MM.1S (cell line): ENCODE data around the gene SDCCAG8.

ENCODE experiments used
- DNase-seq: peaks from one replicate; pipeline ENCODE4 v3.0.0-alpha.2; 2015
- H2AFZ ChIP-seq: fragments of 300-600 bp; sonication (generic); 2 replicates; pipeline ENCODE4 v1.6.0; 2016; ENCODE audit warnings: antibody characterized with exemption, low read length
- H3F3A ChIP-seq: fragments of 300-600 bp; sonication (generic); 2 replicates; pipeline ENCODE4 v1.6.1; 2016; ENCODE audit warnings: mild to moderate bottlenecking, antibody characterized with exemption, low read length, moderate library complexity, mixed read lengths; ENCODE audit not compliant: insufficient read depth
- H3K27ac ChIP-seq: fragments of 300-600 bp; sonication (generic); 2 replicates; pipeline ENCODE4 v1.5.1; 2016; ENCODE audit warnings: mild to moderate bottlenecking, low read length
- H3K27me3 ChIP-seq: fragments of 300-600 bp; sonication (generic); replicated peaks from 2 replicates; pipeline ENCODE4 v1.6.0; 2016; ENCODE audit warnings: low read length; ENCODE audit not compliant: insufficient read depth
- H3K36me3 ChIP-seq: fragments of 300-600 bp; sonication (generic); replicated peaks from 2 replicates; pipeline ENCODE4 v1.6.1; 2016; ENCODE audit warnings: mild to moderate bottlenecking, low read length, mixed read lengths; ENCODE audit not compliant: insufficient read depth
- H3K4me1 ChIP-seq: fragments of 300-600 bp; sonication (generic); 2 replicates; pipeline ENCODE4 v1.6.1; 2016; ENCODE audit warnings: low read length, mixed read lengths
- H3K4me2 ChIP-seq: fragments of 300-600 bp; sonication (generic); 2 replicates; pipeline ENCODE4 v1.6.0; 2016; ENCODE audit warnings: low read depth, low read length
- H3K4me3 ChIP-seq: fragments of 300-600 bp; sonication (generic); 2 replicates; pipeline ENCODE4 v1.5.1; 2016; ENCODE audit warnings: low read length, mixed read lengths
- H3K79me2 ChIP-seq: fragments of 300-600 bp; sonication (generic); 2 replicates; pipeline ENCODE4 v1.6.1; 2016; ENCODE audit warnings: mixed run types, low read length, mixed read lengths
- H3K9ac ChIP-seq: fragments of 300-600 bp; sonication (generic); 2 replicates; pipeline ENCODE4 v1.6.1; 2016; ENCODE audit warnings: low read length, mixed read lengths
- H3K9me2 ChIP-seq: fragments of 300-600 bp; sonication (generic); replicated peaks from 2 replicates; pipeline ENCODE4 v1.6.1; 2016; ENCODE audit warnings: mild to moderate bottlenecking, low read length, mixed read lengths; ENCODE audit not compliant: insufficient read depth
- H3K9me3 ChIP-seq: fragments of 300-600 bp; sonication (generic); replicated peaks from 2 replicates; pipeline ENCODE4 v1.6.1; 2016; ENCODE audit warnings: mild to moderate bottlenecking, low read length, mixed read lengths; ENCODE audit not compliant: insufficient read depth
- H4K20me1 ChIP-seq: fragments of 300-600 bp; sonication (generic); 2 replicates; pipeline ENCODE4 v1.6.1; 2016; ENCODE audit warnings: mild to moderate bottlenecking, low read length, moderate library complexity, mixed read lengths; ENCODE audit not compliant: insufficient read depth
- EZH2 ChIP-seq: fragments of 300-600 bp; sonication (generic); optimal IDR thresholded peaks from 2 replicates; pipeline ENCODE3; 2017; ENCODE audit warnings: low read depth, mild to moderate bottlenecking, antibody characterized with exemption, low read length, mixed read lengths
- EZH2phosphoT487 ChIP-seq: fragments of 300-600 bp; sonication (generic); IDR thresholded peaks from 2 replicates; pipeline ENCODE4 v1.6.1; 2018; ENCODE audit warnings: antibody characterized with exemption, low read length
- TF ChIP-seq, protein P1 (sequence below): fragments of 300-600 bp; sonication (generic); IDR thresholded peaks from 2 replicates; pipeline ENCODE4 v1.5.1; 2016; ENCODE audit warnings: antibody characterized with exemption, low read length, mixed read lengths

Gene SDCCAG8

DNA sequence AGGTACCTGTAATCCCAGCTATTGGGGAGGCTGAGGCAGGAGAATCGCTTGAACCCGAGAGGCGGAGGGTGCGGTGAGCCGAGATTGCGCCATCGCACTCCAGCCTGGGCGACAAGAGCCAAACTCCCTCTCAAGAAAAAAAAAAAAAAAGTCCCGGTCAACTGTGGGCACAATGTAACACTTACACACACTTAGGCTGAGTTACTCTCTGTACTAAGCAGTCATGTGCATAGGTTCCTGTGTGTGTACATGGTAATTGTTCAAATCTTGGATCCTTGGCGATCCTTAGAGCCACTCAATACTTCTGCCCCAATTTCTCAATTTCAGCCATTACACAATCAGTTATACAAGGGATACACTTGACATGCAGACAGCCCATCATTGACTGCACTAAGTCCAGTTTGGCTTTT is 11.6 kb downstream of the SDCCAG8 start:
- no peaks in the 10 kb centered on the region for H3K36me3 ChIP-seq
- no peak overlapping the region for H3K4me3 ChIP-seq
- H4K20me1 ChIP-seq: no peaks in the 10 kb centered on the region
- no peak overlapping the region for H2AFZ ChIP-seq
- H3K79me2 ChIP-seq: 0 out of 2 replicates have a peak, but pooled peaks cover 5% of the 10 kb centered on the region
- H3K27ac ChIP-seq: no peak overlapping the region
- H3K9me3 ChIP-seq: no peaks in the 10 kb centered on the region
- TF ChIP-seq, protein P1, sequence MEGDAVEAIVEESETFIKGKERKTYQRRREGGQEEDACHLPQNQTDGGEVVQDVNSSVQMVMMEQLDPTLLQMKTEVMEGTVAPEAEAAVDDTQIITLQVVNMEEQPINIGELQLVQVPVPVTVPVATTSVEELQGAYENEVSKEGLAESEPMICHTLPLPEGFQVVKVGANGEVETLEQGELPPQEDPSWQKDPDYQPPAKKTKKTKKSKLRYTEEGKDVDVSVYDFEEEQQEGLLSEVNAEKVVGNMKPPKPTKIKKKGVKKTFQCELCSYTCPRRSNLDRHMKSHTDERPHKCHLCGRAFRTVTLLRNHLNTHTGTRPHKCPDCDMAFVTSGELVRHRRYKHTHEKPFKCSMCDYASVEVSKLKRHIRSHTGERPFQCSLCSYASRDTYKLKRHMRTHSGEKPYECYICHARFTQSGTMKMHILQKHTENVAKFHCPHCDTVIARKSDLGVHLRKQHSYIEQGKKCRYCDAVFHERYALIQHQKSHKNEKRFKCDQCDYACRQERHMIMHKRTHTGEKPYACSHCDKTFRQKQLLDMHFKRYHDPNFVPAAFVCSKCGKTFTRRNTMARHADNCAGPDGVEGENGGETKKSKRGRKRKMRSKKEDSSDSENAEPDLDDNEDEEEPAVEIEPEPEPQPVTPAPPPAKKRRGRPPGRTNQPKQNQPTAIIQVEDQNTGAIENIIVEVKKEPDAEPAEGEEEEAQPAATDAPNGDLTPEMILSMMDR: no peak
- no peak for DNase-seq
- no peak overlapping the region for H3K4me2 ChIP-seq
- H3K4me1 ChIP-seq: no peaks in the 10 kb centered on the region
- no peak overlapping the region for H3K9ac ChIP-seq
- no peaks in the 10 kb centered on the region for H3F3A ChIP-seq
- no peaks in the 10 kb centered on the region for H3K27me3 ChIP-seq
- H3K9me2 ChIP-seq: no peaks in the 10 kb centered on the region

DNA sequence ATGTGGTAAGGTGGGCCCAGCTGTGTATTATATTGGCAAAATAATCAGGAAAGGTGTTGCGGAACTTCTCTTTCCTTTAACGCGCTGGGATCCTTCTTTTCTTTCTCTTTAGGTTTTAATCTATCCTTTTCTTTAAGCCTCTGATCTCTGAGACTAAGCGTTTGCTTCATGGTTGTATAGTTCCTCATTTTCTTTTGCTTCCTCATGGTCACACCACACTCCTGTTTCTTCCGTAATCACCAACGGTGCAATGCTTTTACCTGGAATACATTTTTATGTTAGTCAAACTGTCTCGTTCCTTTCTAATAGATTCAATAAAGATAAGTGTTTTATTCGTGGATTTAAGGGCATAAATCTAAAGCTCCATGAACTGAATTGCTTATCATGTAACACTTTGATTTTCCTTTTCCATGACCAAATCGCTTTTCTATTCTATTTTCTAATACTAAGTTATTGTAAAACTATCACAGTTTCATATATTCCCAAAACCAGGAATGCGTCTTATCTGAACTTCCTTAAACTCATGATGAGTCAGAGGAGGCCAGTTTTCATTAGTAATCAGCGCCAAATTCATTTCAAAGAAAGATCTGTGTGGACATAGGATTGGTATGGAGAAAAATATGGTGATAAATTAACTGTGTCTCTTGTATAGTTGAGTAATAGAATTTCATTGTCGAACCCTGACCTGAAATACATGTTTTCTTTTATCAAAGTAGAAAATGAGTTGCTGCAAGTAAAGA is 12.2 kb downstream of the SDCCAG8 start:
- Histone ChIP-seq H3K4me3 (no peak overlapping the region), H3K27me3 (no peaks in the 10 kb centered on the region), H3K79me2 (0 out of 2 replicates have a peak, but pooled peaks cover 5% of the 10 kb centered on the region), H3K9me2 (no peaks in the 10 kb centered on the region), H2AFZ (no peak overlapping the region), H3K9me3 (no peaks in the 10 kb centered on the region), H3F3A (no peaks in the 10 kb centered on the region), H4K20me1 (no peaks in the 10 kb centered on the region), H3K27ac (no peak overlapping the region), H3K9ac (no peak overlapping the region), H3K4me2 (no peak overlapping the region), H3K4me1 (no peaks in the 10 kb centered on the region), H3K36me3 (no peaks in the 10 kb centered on the region)
- TF ChIP-seq EZH2phosphoT487 (no peak), EZH2 (no peak)
- TF ChIP-seq, protein P1: no peak
- no peak for DNase-seq

DNA sequence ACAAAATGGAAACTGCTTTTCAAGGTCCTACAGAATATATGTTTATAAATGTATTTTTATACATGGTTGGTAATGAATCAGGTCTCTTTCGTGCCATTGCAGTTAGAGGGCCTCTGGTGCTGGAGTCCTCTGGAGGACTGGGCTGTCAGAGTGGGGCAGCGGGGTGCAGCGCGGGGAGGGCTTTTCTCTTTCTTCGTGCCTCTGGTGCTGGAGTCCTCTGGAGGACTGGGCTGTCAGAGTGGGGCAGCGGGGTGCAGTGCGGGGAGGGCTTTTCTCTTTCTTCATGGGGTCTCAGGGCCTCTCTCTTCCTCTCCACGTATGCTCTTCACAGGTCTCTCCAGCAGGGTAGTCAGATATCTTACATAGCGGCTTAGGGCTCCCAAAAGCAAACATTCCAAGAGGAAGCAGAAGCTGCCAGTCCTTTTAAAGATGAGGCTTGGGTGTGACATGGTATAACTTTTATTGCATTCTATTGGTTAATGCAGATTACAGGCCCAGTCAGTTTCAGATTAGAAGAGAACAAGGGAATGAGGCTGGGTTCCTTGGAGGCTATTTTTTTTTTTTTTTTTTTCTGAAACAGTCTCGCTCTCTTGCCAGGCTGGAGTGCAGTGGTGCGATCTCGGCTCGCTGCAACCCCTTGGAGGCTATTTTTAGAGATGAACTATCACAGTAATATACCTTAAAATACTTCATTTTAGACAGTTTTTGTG is 13.1 kb downstream of the SDCCAG8 start:
- no peaks in the 10 kb centered on the region for H3K27me3 ChIP-seq
- no peaks in the 10 kb centered on the region for H3K9me3 ChIP-seq
- H3K27ac ChIP-seq: no peak overlapping the region
- H3K4me2 ChIP-seq: no peak overlapping the region
- H3K4me1 ChIP-seq: no peaks in the 10 kb centered on the region
- H3F3A ChIP-seq: no peaks in the 10 kb centered on the region
- DNase-seq: no peak
- H3K36me3 ChIP-seq: no peaks in the 10 kb centered on the region
- H3K9me2 ChIP-seq: no peaks in the 10 kb centered on the region
- no peak overlapping the region for H2AFZ ChIP-seq
- 0 out of 2 replicates have a peak, but pooled peaks cover under 1% of the 10 kb centered on the region for H3K79me2 ChIP-seq
- no peaks in the 10 kb centered on the region for H4K20me1 ChIP-seq
- TF ChIP-seq, protein P1: no peak
- TF ChIP-seq EZH2 (no peak), EZH2phosphoT487 (no peak)
- no peak overlapping the region for H3K9ac ChIP-seq
- H3K4me3 ChIP-seq: no peak overlapping the region
